Measurements from ENCODE around the gene CCDC85C. TPM values are rescaled to one million over a fixed set of nuclear protein-coding genes. Genes with fewer than 3 reads are reported as not detected.

The CCDC85C gene
- total and polyA plus RNA-seq, 10 of the 15 experiments (the other 5 are each of a cell fraction or from before 2014, with no cell fraction given): 0.03 to 3.6 (median 1.1) TPM

- no peaks in the 10 kb centered on the region for H3K9me3 ChIP-seq (replicated peaks; ENCODE audit: control insufficient read depth, insufficient read depth, low read length)
- BruUV-seq (replicated peaks): no TSS peak
- ChIA-PET CTCF (no interaction called here), RAD21 (ENCODE audit: unreplicated experiment) (no interaction called here), SMC1A (ENCODE audit: uncharacterized antibody, unreplicated experiment) (no interaction called here), POLR2A (no interaction called here)
- no peak for TF ChIP-seq RUNX3 (IDR thresholded peaks at IDR 0.05; ENCODE audit: low read length)
- TF ChIP-seq GABPA (IDR thresholded peaks at IDR 0.05; ENCODE audit: low read depth): no peak
- TF ChIP-seq EP300 (IDR thresholded peaks at IDR 0.05; ENCODE audit: borderline replicate concordance in 1 of 2, control insufficient read depth in 1 of 2, low read depth in 2 of 2, low read length in 2 of 2): no peak
- TF ChIP-seq CHD1 (IDR thresholded peaks at IDR 0.05; ENCODE audit: low read depth, low read length): no peak
- no peak for TF ChIP-seq CEBPZ (IDR thresholded peaks at IDR 0.05; ENCODE audit: low read depth, low read length)
- TF ChIP-seq YBX1 (IDR thresholded peaks at IDR 0.05): no peak
- TF ChIP-seq LARP7 (IDR thresholded peaks at IDR 0.05): no peak
- no peak for TF ChIP-seq SRF (IDR thresholded peaks at IDR 0.05; ENCODE audit: low read depth in 2 of 2, low read length in 2 of 2)
- peaks cover 8% of the 10 kb centered on the region for H3K4me1 ChIP-seq (ENCODE audit: control insufficient read depth, insufficient read depth, low read length)
- H3K4me3 ChIP-seq: peak overlapping the region; percentile 82
- FAIRE-seq (no peak), DNase-seq (ENCODE audit: low read depth, low spot score) (no peak), ATAC-seq (no peak)
- in situ Hi-C loops (cut with MboI): no loop called here
- peaks cover 89% of the 10 kb centered on the region for H3K79me2 ChIP-seq (ENCODE audit: control insufficient read depth, insufficient read depth, low read length)
- WGBS (ENCODE audit: insufficient coverage, insufficient replicate concordance, low lambda C conversion rate, missing lambda C conversion rate): 29% methylated on average over 18 of the region's 18 CpGs
- no peaks in the 10 kb centered on the region for H3K27me3 ChIP-seq (replicated peaks in 1 of 2; ENCODE audit: control insufficient read depth in 2 of 2, insufficient read depth in 2 of 2, low read length in 1 of 2)
- peak overlapping the region; percentile 86 for H3K9ac ChIP-seq (ENCODE audit: control insufficient read depth, insufficient read depth, low read length)
- H2AFZ ChIP-seq (ENCODE audit: control insufficient read depth, low read depth, low read length): peak overlapping the region; percentile 69
- peak overlapping the region; percentile 88 for H3K4me2 ChIP-seq (ENCODE audit: control insufficient read depth, insufficient read depth)
- intact Hi-C loops (cut with micrococcal nuclease; ENCODE audit: unreplicated experiment): no loop called here
- no peaks in the 10 kb centered on the region for H3K36me3 ChIP-seq (ENCODE audit: control insufficient read depth in 2 of 2, insufficient read depth in 2 of 2, low read length in 1 of 2)
- H3K27ac ChIP-seq (ENCODE audit: control insufficient read depth, insufficient read depth): peak overlapping the region; percentile 69
- H4K20me1 ChIP-seq (ENCODE audit: control insufficient read depth, insufficient read depth): no peaks in the 10 kb centered on the region
Observed at GRCh38 chr14:99479160-99479905, 124.7 kb downstream of the CCDC85C start.

Measured in GM12878 (cell line).